Neural cell (in vitro differentiated cells): ENCODE data around the gene SF3B4. TPM values are rescaled to one million over a fixed set of nuclear protein-coding genes. Genes with fewer than 3 reads are reported as not detected.

Source experiments
- H2AFZ ChIP-seq: fragments of 200-600, 300-800 bp; sonication (generic), shearing (Covaris generic); 2 replicates; pipeline ENCODE4 v1.6.0; 2014; ENCODE audit warnings: low read depth, mild to moderate bottlenecking, antibody characterized with exemption, low read length, moderate library complexity
- H3F3A ChIP-seq: fragments of 200-600 bp; shearing (Covaris generic); 2 replicates; pipeline ENCODE4 v1.6.1; 2016; ENCODE audit warnings: mild to moderate bottlenecking, moderate library complexity, mixed read lengths, antibody characterized with exemption, low read length; ENCODE audit not compliant: insufficient read depth, poor library complexity, severe bottlenecking
- H3K27ac ChIP-seq: fragments of 200-600, 300-800 bp; sonication (generic), shearing (Covaris generic); 2 replicates; pipeline ENCODE4 v1.5.1; 2014; ENCODE audit warnings: mild to moderate bottlenecking, low read length, moderate library complexity
- H3K27me3 ChIP-seq: fragments of 300-800, 200-600 bp; sonication (generic), shearing (Covaris generic); 2 replicates; pipeline ENCODE4 v1.6.0; 2014; ENCODE audit warnings: mild to moderate bottlenecking, low read depth, low read length, moderate library complexity; ENCODE audit not compliant: insufficient read depth
- H3K36me3 ChIP-seq: fragments of 300-800, 200-600 bp; sonication (generic), shearing (Covaris generic); 2 replicates; pipeline ENCODE4 v1.5.1; 2014; ENCODE audit warnings: mild to moderate bottlenecking, antibody characterized with exemption, low read length, moderate library complexity; ENCODE audit not compliant: insufficient read depth
- H3K4me2 ChIP-seq: fragments of 300-800, 200-600 bp; sonication (generic), shearing (Covaris generic); 2 replicates; pipeline ENCODE4 v1.6.0; 2014; ENCODE audit warnings: mild to moderate bottlenecking, low read length
- H3K4me3 ChIP-seq: fragments of 300-800, 200-600 bp; sonication (generic), shearing (Covaris generic); 2 replicates; pipeline ENCODE4 v1.5.1; 2014; ENCODE audit warnings: mild to moderate bottlenecking, low read length, moderate library complexity
- H3K79me2 ChIP-seq: fragments of 200-600 bp; shearing (Covaris generic); replicated peaks from 2 replicates; pipeline ENCODE4 v1.6.0; 2014; ENCODE audit warnings: mild to moderate bottlenecking, low read length, moderate library complexity; ENCODE audit not compliant: insufficient read depth
- H3K9ac ChIP-seq: fragments of 300-800, 200-600 bp; sonication (generic), shearing (Covaris generic); 2 replicates; pipeline ENCODE4 v1.6.1; 2016; ENCODE audit warnings: mild to moderate bottlenecking, low read length, mixed read lengths
- H3K9me2 ChIP-seq: fragments of 200-600 bp; shearing (Covaris generic); 2 replicates; pipeline ENCODE4 v1.6.1; 2016; ENCODE audit warnings: mild to moderate bottlenecking, low read length, mixed read lengths; ENCODE audit not compliant: insufficient read depth
- H3K9me3 ChIP-seq: fragments of 200-600, 300-800 bp; sonication (generic), shearing (Covaris generic); 2 replicates; pipeline ENCODE4 v1.6.1; 2016; ENCODE audit warnings: mild to moderate bottlenecking, mixed run types, low read length, moderate library complexity, mixed read lengths
- H4K20me1 ChIP-seq: fragments of 200-600 bp; shearing (Covaris generic); 2 replicates; pipeline ENCODE4 v1.6.1; 2016; ENCODE audit warnings: mild to moderate bottlenecking, mixed run types; ENCODE audit not compliant: insufficient read depth
- EP300 ChIP-seq: fragments of 450-650 bp; conservative IDR thresholded peaks from 2 replicates; pipeline ENCODE4 v1.6.1; 2014; ENCODE audit warnings: antibody characterized with exemption, mild to moderate bottlenecking, moderate library complexity; ENCODE audit not compliant: poor library complexity, severe bottlenecking
- EZH2 ChIP-seq: fragments of 200-600, 300-800 bp; shearing (Covaris generic), sonication (generic); IDR thresholded peaks from 2 replicates; pipeline ENCODE4 v1.6.1; 2014; ENCODE audit warnings: antibody characterized with exemption, low read length, borderline replicate concordance, mild to moderate bottlenecking; ENCODE audit not compliant: insufficient read depth, poor library complexity, severe bottlenecking
- MXI1 ChIP-seq: fragments of 450-650 bp; conservative IDR thresholded peaks from 2 replicates; pipeline ENCODE4 v1.6.1; 2014; ENCODE audit warnings: antibody characterized with exemption, mild to moderate bottlenecking; ENCODE audit not compliant: poor library complexity, severe bottlenecking
- POLR2AphosphoS5 ChIP-seq: IDR thresholded peaks from 2 replicates; pipeline ENCODE4 v1.6.1; 2012
- RAD21 ChIP-seq: fragments of 450-650 bp; conservative IDR thresholded peaks from 2 replicates; pipeline ENCODE4 v1.6.1; 2014; ENCODE audit warnings: antibody characterized with exemption, mild to moderate bottlenecking, moderate library complexity
- SMC3 ChIP-seq: fragments of 450-650 bp; conservative IDR thresholded peaks from 2 replicates; pipeline ENCODE4 v1.6.1; 2014; ENCODE audit warnings: antibody characterized with exemption, mild to moderate bottlenecking, moderate library complexity; ENCODE audit not compliant: poor library complexity
- TAF1 ChIP-seq: IDR thresholded peaks from 2 replicates; pipeline ENCODE4 v1.6.1; 2012; ENCODE audit warnings: low read depth
- polyA plus RNA-seq: library from polyadenylated mRNA; depleted of rRNA; stranded (reverse); fragments of >200 nt; gene quantifications from 2 replicates; pipeline ENCODE4 v1.2.3, GENCODE V29; 2014
- TF ChIP-seq, protein P1 (sequence below): IDR thresholded peaks from 2 replicates; pipeline ENCODE4 v1.6.1; 2012; ENCODE audit warnings: borderline replicate concordance
- TF ChIP-seq, protein P2 (sequence below): fragments of 450-650 bp; IDR thresholded peaks from 2 replicates; pipeline ENCODE4 v1.5.1; 2014; ENCODE audit warnings: antibody characterized with exemption, mild to moderate bottlenecking, moderate library complexity; ENCODE audit not compliant: poor library complexity, severe bottlenecking

The SF3B4 gene
- polyA plus RNA-seq, 1 donor from 2014 or later = 14.1 TPM

DNA sequence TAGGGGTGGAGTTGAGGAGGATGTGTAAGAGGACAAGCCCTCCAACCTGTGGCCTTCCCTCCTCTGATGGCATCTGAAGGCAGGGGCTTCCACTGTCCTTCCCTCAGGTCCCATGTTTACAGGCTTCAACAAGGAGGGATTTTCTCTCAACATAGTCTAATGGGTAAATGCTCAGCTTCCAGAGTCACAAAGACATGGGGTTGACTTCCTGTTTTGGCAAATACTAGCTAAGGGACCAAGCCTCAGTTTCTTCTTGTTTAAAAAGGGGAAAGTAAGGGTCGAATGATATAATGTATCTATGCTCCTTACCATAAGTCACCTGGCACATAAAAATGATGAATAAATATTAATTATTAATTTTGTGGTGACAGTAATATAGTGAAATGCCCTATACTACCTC is 13.1 kb downstream of the SF3B4 start:
- TF ChIP-seq EZH2 (no peak), POLR2AphosphoS5 (no peak), EP300 (no peak)
- TF ChIP-seq, protein P1, sequence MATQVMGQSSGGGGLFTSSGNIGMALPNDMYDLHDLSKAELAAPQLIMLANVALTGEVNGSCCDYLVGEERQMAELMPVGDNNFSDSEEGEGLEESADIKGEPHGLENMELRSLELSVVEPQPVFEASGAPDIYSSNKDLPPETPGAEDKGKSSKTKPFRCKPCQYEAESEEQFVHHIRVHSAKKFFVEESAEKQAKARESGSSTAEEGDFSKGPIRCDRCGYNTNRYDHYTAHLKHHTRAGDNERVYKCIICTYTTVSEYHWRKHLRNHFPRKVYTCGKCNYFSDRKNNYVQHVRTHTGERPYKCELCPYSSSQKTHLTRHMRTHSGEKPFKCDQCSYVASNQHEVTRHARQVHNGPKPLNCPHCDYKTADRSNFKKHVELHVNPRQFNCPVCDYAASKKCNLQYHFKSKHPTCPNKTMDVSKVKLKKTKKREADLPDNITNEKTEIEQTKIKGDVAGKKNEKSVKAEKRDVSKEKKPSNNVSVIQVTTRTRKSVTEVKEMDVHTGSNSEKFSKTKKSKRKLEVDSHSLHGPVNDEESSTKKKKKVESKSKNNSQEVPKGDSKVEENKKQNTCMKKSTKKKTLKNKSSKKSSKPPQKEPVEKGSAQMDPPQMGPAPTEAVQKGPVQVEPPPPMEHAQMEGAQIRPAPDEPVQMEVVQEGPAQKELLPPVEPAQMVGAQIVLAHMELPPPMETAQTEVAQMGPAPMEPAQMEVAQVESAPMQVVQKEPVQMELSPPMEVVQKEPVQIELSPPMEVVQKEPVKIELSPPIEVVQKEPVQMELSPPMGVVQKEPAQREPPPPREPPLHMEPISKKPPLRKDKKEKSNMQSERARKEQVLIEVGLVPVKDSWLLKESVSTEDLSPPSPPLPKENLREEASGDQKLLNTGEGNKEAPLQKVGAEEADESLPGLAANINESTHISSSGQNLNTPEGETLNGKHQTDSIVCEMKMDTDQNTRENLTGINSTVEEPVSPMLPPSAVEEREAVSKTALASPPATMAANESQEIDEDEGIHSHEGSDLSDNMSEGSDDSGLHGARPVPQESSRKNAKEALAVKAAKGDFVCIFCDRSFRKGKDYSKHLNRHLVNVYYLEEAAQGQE = no peak
- Histone ChIP-seq H3K4me3 (no peak overlapping the region), H4K20me1 (no peaks in the 10 kb centered on the region), H3K9me3 (no peaks in the 10 kb centered on the region), H2AFZ (no peak overlapping the region), H3K27ac (no peak overlapping the region), H3K9ac (no peak overlapping the region), H3K27me3 (no peaks in the 10 kb centered on the region), H3K4me2 (no peak overlapping the region), H3F3A (no peaks in the 10 kb centered on the region), H3K9me2 (no peaks in the 10 kb centered on the region), H3K79me2 (peaks cover 42% of the 10 kb centered on the region), H3K36me3 (no peaks in the 10 kb centered on the region)

DNA sequence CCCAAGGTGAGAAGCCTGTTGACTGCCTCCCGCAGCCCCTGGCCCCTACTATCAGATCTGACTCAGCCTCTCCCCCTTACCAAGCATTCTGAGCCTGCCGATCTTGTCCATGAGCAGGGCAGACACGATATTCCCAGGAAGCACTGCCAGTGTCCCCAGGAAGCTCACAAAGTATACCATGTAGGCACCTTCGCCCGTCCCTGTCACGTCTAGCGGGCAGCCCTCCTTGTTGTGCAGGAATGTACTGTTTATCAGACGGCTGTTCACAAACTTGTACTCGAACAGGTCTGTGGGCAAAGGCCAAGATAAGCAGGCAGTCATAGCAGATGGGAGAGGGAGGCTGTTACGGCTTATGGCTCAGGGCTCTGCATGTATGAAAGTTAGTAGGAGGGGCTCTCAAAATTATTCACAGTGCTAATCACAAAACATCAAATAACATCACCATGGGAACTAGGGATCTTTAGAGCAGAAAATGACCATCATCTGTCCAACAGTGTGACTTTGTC is 21.0 kb downstream of the SF3B4 start:
- H3F3A ChIP-seq = no peaks in the 10 kb centered on the region
- no peak overlapping the region for H3K9ac ChIP-seq
- no peaks in the 10 kb centered on the region for H3K9me3 ChIP-seq
- H4K20me1 ChIP-seq = no peaks in the 10 kb centered on the region
- H3K4me2 ChIP-seq = no peak overlapping the region
- no peaks in the 10 kb centered on the region for H3K27me3 ChIP-seq
- no peak for TF ChIP-seq TAF1
- TF ChIP-seq, protein P2, sequence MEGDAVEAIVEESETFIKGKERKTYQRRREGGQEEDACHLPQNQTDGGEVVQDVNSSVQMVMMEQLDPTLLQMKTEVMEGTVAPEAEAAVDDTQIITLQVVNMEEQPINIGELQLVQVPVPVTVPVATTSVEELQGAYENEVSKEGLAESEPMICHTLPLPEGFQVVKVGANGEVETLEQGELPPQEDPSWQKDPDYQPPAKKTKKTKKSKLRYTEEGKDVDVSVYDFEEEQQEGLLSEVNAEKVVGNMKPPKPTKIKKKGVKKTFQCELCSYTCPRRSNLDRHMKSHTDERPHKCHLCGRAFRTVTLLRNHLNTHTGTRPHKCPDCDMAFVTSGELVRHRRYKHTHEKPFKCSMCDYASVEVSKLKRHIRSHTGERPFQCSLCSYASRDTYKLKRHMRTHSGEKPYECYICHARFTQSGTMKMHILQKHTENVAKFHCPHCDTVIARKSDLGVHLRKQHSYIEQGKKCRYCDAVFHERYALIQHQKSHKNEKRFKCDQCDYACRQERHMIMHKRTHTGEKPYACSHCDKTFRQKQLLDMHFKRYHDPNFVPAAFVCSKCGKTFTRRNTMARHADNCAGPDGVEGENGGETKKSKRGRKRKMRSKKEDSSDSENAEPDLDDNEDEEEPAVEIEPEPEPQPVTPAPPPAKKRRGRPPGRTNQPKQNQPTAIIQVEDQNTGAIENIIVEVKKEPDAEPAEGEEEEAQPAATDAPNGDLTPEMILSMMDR = no peak
- TF ChIP-seq EP300 = no peak
- no peak for TF ChIP-seq RAD21
- TF ChIP-seq EZH2 = no peak
- TF ChIP-seq POLR2AphosphoS5 = no peak
- no peaks in the 10 kb centered on the region for H3K79me2 ChIP-seq
- no peak overlapping the region for H3K27ac ChIP-seq
- H2AFZ ChIP-seq = no peak overlapping the region
- no peaks in the 10 kb centered on the region for H3K36me3 ChIP-seq
- H3K9me2 ChIP-seq = no peaks in the 10 kb centered on the region
- H3K4me3 ChIP-seq = no peak overlapping the region

DNA sequence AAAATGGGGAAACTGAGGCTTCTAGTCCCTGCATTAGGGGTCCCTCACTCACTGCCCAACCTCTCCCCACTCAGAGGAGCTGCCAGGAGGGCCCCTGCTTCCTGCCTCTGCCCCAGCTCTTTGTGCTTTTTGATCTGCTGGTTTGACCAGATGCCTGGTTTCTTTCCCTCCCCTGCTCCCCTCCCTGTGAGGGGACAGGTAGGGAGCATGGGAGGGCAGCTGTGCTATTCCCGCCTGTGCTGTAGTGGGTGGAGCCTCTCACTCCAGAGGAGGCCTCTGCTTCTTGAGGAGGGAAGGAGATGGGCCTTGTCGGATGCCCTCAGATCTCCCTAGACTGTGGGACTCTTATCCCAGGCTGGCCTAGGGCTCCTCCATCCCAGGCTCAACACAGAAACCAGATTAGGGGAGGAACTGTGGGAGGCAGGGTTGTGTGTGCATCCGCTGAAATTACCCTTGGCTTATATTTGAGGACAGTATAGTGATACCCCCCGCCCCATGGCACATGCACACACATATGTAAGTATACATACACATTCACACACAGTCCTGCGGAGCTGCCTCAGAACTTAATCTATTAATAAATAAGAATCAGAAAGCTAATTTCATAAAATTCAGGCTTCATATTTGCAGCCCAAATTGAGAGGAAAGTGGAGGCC is 23.6 kb downstream of the SF3B4 start:
- Histone ChIP-seq H3K4me2 (no peak overlapping the region), H2AFZ (no peak overlapping the region), H3K9me2 (no peaks in the 10 kb centered on the region), H3K27ac (no peak overlapping the region), H3F3A (no peaks in the 10 kb centered on the region), H3K36me3 (no peaks in the 10 kb centered on the region), H3K79me2 (no peaks in the 10 kb centered on the region), H3K27me3 (no peaks in the 10 kb centered on the region), H4K20me1 (no peaks in the 10 kb centered on the region), H3K9ac (no peak overlapping the region), H3K4me3 (no peak overlapping the region), H3K9me3 (no peaks in the 10 kb centered on the region)
- TF ChIP-seq EZH2 = no peak
- no peak for TF ChIP-seq POLR2AphosphoS5
- TF ChIP-seq MXI1 = no peak
- TF ChIP-seq, protein P2 = no peak
- TF ChIP-seq, protein P1 = no peak
- TF ChIP-seq SMC3 = no peak
- TF ChIP-seq TAF1 = no peak
- TF ChIP-seq EP300 = no peak
- TF ChIP-seq RAD21 = no peak
